GM23248 (cell line): ENCODE results near the gene APOBEC3G.

Experiments used
- EZH2 ChIP-seq: fragments of 200-600 bp; sonication (generic); IDR thresholded peaks from 2 replicates; pipeline ENCODE4 v1.6.1; 2018; ENCODE audit warnings: antibody characterized with exemption, mild to moderate bottlenecking; ENCODE audit not compliant: insufficient read depth, poor library complexity, severe bottlenecking
- EZH2phosphoT487 ChIP-seq: fragments of 200-600 bp; sonication (generic); IDR thresholded peaks from 2 replicates; pipeline ENCODE4 v1.6.1; 2018; ENCODE audit warnings: antibody characterized with exemption, moderate library complexity, mild to moderate bottlenecking, low read depth; ENCODE audit not compliant: insufficient read depth

- TF ChIP-seq EZH2 = no peak
- TF ChIP-seq EZH2phosphoT487 = no peak
Observed at GRCh38 chr22:39133871-39134270, 56.8 kb downstream of the APOBEC3G start.
